HCT116 (cell line): ENCODE measurements around the gene HSPA9.

Experiments used
- EZH2 ChIP-seq: fragments of 200-600 bp; sonication (generic); IDR thresholded peaks from 2 replicates; pipeline ENCODE4 v1.6.1; 2017; ENCODE audit warnings: antibody characterized with exemption, mixed run types
- EZH2phosphoT487 ChIP-seq: fragments of 200-600 bp; IDR thresholded peaks from 2 replicates; pipeline ENCODE4 v1.6.1; 2018; ENCODE audit warnings: antibody characterized with exemption, borderline replicate concordance
- JUND ChIP-seq: IDR thresholded peaks from 2 replicates; pipeline ENCODE4 v1.6.1; 2012
- POLR2A ChIP-seq: IDR thresholded peaks from 2 replicates; pipeline ENCODE4 v1.7.0; 2011; ENCODE audit warnings: borderline replicate concordance; ENCODE audit not compliant: insufficient read depth, insufficient read length; ENCODE audit errors: extremely low read depth
- POLR2AphosphoS5 ChIP-seq: IDR thresholded peaks from 2 replicates; pipeline ENCODE4 v1.6.1; 2011; ENCODE audit warnings: mild to moderate bottlenecking, low read depth, low read length, moderate library complexity
- SP1 ChIP-seq: IDR thresholded peaks from 2 replicates; pipeline ENCODE4 v1.6.1; 2012; ENCODE audit warnings: low read depth
- TF ChIP-seq, protein P1 (sequence below), 3 experiments: fragments of 200-600 bp in 1 of 3; sonication (generic) in 1 of 3; IDR thresholded peaks in 2 of 3; conservative IDR thresholded peaks in 1 of 3; 2 replicates each; pipeline ENCODE4 v1.5.1; 2012 to 2017; ENCODE audit warnings: low read depth in 2 of 3, low read length in 2 of 3, antibody characterized with exemption in 1 of 3, borderline replicate concordance in 1 of 3, control low read depth in 1 of 3, mild to moderate bottlenecking in 1 of 3, mixed read lengths in 1 of 3, mixed run types in 1 of 3, moderate library complexity in 1 of 3; ENCODE audit not compliant: insufficient read depth in 1 of 3
- TF ChIP-seq, protein P2 (sequence below): IDR thresholded peaks from 2 replicates; pipeline ENCODE4 v1.6.1; 2012; ENCODE audit warnings: low read depth

DNA sequence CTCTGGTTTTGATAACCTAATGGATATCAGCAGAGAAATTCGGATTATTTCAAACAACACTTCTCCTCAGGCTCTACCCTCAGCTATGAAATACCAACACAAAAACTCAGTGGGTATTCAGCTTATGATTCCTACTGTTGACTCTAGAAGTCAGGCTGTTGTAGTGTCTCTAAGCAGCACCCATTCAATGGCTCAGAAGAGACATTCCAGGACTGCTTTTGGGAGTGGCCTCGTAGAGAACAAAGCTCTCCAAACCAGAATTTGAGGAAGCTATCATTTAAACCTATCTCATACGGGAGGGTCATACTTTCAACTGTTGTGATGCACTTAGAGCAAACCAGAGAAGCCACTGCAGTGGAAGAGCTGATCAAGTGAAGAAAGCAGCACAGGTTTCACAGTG lies 66.2 kb downstream of the HSPA9 start:
- TF ChIP-seq, protein P1, sequence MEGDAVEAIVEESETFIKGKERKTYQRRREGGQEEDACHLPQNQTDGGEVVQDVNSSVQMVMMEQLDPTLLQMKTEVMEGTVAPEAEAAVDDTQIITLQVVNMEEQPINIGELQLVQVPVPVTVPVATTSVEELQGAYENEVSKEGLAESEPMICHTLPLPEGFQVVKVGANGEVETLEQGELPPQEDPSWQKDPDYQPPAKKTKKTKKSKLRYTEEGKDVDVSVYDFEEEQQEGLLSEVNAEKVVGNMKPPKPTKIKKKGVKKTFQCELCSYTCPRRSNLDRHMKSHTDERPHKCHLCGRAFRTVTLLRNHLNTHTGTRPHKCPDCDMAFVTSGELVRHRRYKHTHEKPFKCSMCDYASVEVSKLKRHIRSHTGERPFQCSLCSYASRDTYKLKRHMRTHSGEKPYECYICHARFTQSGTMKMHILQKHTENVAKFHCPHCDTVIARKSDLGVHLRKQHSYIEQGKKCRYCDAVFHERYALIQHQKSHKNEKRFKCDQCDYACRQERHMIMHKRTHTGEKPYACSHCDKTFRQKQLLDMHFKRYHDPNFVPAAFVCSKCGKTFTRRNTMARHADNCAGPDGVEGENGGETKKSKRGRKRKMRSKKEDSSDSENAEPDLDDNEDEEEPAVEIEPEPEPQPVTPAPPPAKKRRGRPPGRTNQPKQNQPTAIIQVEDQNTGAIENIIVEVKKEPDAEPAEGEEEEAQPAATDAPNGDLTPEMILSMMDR (IDR thresholded peaks at IDR 0.05 in 2 of 3, conservative IDR thresholded peaks at IDR 0.05 in 1 of 3; ENCODE audit: borderline replicate concordance in 1 of 3, insufficient read depth in 1 of 3, low read depth in 2 of 3, low read length in 2 of 3): no peak
- TF ChIP-seq EZH2 (no peak), POLR2A (no peak), POLR2AphosphoS5 (no peak), JUND (no peak), EZH2phosphoT487 (no peak), SP1 (no peak)
- TF ChIP-seq, protein P2, sequence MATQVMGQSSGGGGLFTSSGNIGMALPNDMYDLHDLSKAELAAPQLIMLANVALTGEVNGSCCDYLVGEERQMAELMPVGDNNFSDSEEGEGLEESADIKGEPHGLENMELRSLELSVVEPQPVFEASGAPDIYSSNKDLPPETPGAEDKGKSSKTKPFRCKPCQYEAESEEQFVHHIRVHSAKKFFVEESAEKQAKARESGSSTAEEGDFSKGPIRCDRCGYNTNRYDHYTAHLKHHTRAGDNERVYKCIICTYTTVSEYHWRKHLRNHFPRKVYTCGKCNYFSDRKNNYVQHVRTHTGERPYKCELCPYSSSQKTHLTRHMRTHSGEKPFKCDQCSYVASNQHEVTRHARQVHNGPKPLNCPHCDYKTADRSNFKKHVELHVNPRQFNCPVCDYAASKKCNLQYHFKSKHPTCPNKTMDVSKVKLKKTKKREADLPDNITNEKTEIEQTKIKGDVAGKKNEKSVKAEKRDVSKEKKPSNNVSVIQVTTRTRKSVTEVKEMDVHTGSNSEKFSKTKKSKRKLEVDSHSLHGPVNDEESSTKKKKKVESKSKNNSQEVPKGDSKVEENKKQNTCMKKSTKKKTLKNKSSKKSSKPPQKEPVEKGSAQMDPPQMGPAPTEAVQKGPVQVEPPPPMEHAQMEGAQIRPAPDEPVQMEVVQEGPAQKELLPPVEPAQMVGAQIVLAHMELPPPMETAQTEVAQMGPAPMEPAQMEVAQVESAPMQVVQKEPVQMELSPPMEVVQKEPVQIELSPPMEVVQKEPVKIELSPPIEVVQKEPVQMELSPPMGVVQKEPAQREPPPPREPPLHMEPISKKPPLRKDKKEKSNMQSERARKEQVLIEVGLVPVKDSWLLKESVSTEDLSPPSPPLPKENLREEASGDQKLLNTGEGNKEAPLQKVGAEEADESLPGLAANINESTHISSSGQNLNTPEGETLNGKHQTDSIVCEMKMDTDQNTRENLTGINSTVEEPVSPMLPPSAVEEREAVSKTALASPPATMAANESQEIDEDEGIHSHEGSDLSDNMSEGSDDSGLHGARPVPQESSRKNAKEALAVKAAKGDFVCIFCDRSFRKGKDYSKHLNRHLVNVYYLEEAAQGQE: no peak
